SKM-1 (cell line): ENCODE results near the gene PIGQ.

Experiments used
- DNase-seq: peaks from one replicate; lab custom pipeline; 2025; ENCODE audit not compliant: unreplicated experiment; lab: John Stamatoyannopoulos, UW

The PIGQ gene

GRCh38 chr16:554640-555365 lies 15.0 kb upstream of the PIGQ start:
- no peak for DNase-seq

- no peak for DNase-seq
Observed at GRCh38 chr16:555528-556473, 14.0 kb upstream of the PIGQ start.

- DNase-seq = no peak
Observed at GRCh38 chr16:556474-557173, 13.1 kb upstream of the PIGQ start.

GRCh38 chr16:557463-558297 lies 12.1 kb upstream of the PIGQ start:
- no peak for DNase-seq

- DNase-seq = no peak
Observed at GRCh38 chr16:558298-559020, 11.3 kb upstream of the PIGQ start.

- no peak for DNase-seq
Observed at GRCh38 chr16:559021-559380, 10.8 kb upstream of the PIGQ start.

GRCh38 chr16:559411-560203 lies 10.2 kb upstream of the PIGQ start:
- DNase-seq = no peak

GRCh38 chr16:560204-560700 lies 9.5 kb upstream of the PIGQ start, which contains the start of gene PRR35:
Gene PRR35 (plus strand): TSS chr16:560394. CDS start chr16:563295, 2,901 bp downstream.
- no peak for DNase-seq

GRCh38 chr16:560701-561412 lies 8.9 kb upstream of the PIGQ start:
- DNase-seq = no peak

- no peak for DNase-seq
Observed at GRCh38 chr16:561413-561794, 8.4 kb upstream of the PIGQ start.

- DNase-seq = no peak
Observed at GRCh38 chr16:561957-562938, 7.5 kb upstream of the PIGQ start.

GRCh38 chr16:563072-563644 lies 6.6 kb upstream of the PIGQ start:
- DNase-seq = no peak

GRCh38 chr16:564690-565418 lies 4.9 kb upstream of the PIGQ start:
- no peak for DNase-seq

GRCh38 chr16:565419-566330 lies 4.1 kb upstream of the PIGQ start:
- DNase-seq = no peak
